Measurements from ENCODE around the gene ARHGAP4.

- TF ChIP-seq CTCF (IDR thresholded peaks at IDR 0.05 in 2 of 3, conservative IDR thresholded peaks at IDR 0.05 in 1 of 3; ENCODE audit: borderline replicate concordance in 1 of 3, insufficient read depth in 1 of 3, low read depth in 2 of 3, low read length in 2 of 3) (no peak), TCF7L2 (IDR thresholded peaks at IDR 0.05; ENCODE audit: borderline replicate concordance, extremely low read depth, insufficient read depth, insufficient read length) (no peak), POLR2A (IDR thresholded peaks at IDR 0.05; ENCODE audit: borderline replicate concordance, extremely low read depth, insufficient read depth, insufficient read length) (no peak)
These were observed 2.8 kb upstream of the ARHGAP4 start for GRCh38 chrX:153928846-153929245.
